GM23338 (cell line): ENCODE measurements around the gene TMEM43. TPM values are rescaled to one million over a fixed set of nuclear protein-coding genes. Genes with fewer than 3 reads are reported as not detected.
A peak's percentile ranks its signal among the peaks of the same experiment; 100 is the strongest.

ENCODE experiments used
- ATAC-seq: fragments of 200-7000 bp; cut with Tn5 transposase; 3 replicates; pipeline ENCODE4 v1.9.1; 2020
- DNase-seq: peaks from one replicate; pipeline ENCODE4 v3.0.0-alpha.2; 2015; ENCODE audit warnings: low spot score
- H2AFZ ChIP-seq: fragments of 200-600 bp; sonication (generic); 2 replicates; pipeline ENCODE4 v1.8.0; 2016; ENCODE audit warnings: antibody characterized with exemption, mild to moderate bottlenecking, moderate library complexity
- H3F3A ChIP-seq: fragments of 200-600 bp; sonication (generic); replicated peaks from 2 replicates; pipeline ENCODE4 v1.8.0; 2017; ENCODE audit warnings: antibody characterized with exemption, mixed run types, low read depth
- H3K27ac ChIP-seq: fragments of 200-600 bp; sonication (generic); 2 replicates; pipeline ENCODE4 v1.6.1; 2016; ENCODE audit warnings: low read depth
- H3K27me3 ChIP-seq: fragments of 200-600 bp; sonication (generic); 2 replicates; pipeline ENCODE4 v1.8.0; 2016; ENCODE audit warnings: mild to moderate bottlenecking, mixed run types, moderate library complexity; ENCODE audit not compliant: insufficient read depth
- H3K36me3 ChIP-seq: fragments of 200-600 bp; sonication (generic); 2 replicates; pipeline ENCODE4 v1.8.0; 2016; ENCODE audit warnings: mild to moderate bottlenecking; ENCODE audit not compliant: insufficient read depth
- H3K4me1 ChIP-seq: fragments of 200-600 bp; sonication (generic); 2 replicates; pipeline ENCODE4 v1.8.0; 2016; ENCODE audit warnings: mild to moderate bottlenecking, moderate library complexity; ENCODE audit not compliant: insufficient read depth
- H3K4me2 ChIP-seq: fragments of 200-600 bp; sonication (generic); 2 replicates; pipeline ENCODE4 v1.7.1; 2017; ENCODE audit warnings: mixed run types
- H3K4me3 ChIP-seq: fragments of 200-600 bp; sonication (generic); 2 replicates; pipeline ENCODE4 v1.6.1; 2016; ENCODE audit warnings: mixed run types
- H3K79me2 ChIP-seq: fragments of 200-600 bp; sonication (generic); replicated peaks from 2 replicates; pipeline ENCODE4 v1.8.0; 2017; ENCODE audit warnings: mild to moderate bottlenecking; ENCODE audit not compliant: insufficient read depth
- H3K9me2 ChIP-seq: fragments of 200-600 bp; sonication (generic); 2 replicates; pipeline ENCODE4 v1.8.0; 2017; ENCODE audit not compliant: insufficient read depth
- H4K20me1 ChIP-seq: fragments of 200-600 bp; sonication (generic); replicated peaks from 2 replicates; pipeline ENCODE4 v1.8.0; 2017; ENCODE audit warnings: mild to moderate bottlenecking; ENCODE audit not compliant: insufficient read depth
- H3K27ac Mint-ChIP-seq: 2 replicates; pipeline ENCODE4 v1.8.0; 2020; ENCODE audit warnings: inconsistent platforms, mild to moderate bottlenecking, moderate library complexity, mixed read lengths
- H3K27me3 Mint-ChIP-seq: 3 replicates; pipeline ENCODE4 v1.8.0; 2022; ENCODE audit warnings: low read depth, mild to moderate bottlenecking, moderate library complexity, mixed read lengths, inconsistent platforms; ENCODE audit not compliant: insufficient read depth, poor library complexity
- H3K36me3 Mint-ChIP-seq: 3 replicates; pipeline ENCODE4 v1.8.0; 2021; ENCODE audit warnings: low read depth, mild to moderate bottlenecking, inconsistent platforms, moderate library complexity, mixed read lengths
- H3K4me1 Mint-ChIP-seq: 3 replicates; pipeline ENCODE4 v1.8.0; 2020; ENCODE audit warnings: mild to moderate bottlenecking, inconsistent platforms, mixed read lengths
- H3K4me3 Mint-ChIP-seq: 3 replicates; pipeline ENCODE4 v1.8.0; 2021; ENCODE audit warnings: moderate library complexity, mild to moderate bottlenecking, inconsistent platforms, mixed read lengths
- H3K9me3 Mint-ChIP-seq: 3 replicates; pipeline ENCODE4 v1.8.0; 2020; ENCODE audit warnings: moderate library complexity, mild to moderate bottlenecking, inconsistent platforms, mixed read lengths
- EZH2 ChIP-seq: fragments of 200-600 bp; sonication (generic); IDR thresholded peaks from one replicate; pipeline ENCODE4 v1.8.0; 2017; ENCODE audit warnings: antibody characterized with exemption, mild to moderate bottlenecking, low read depth; ENCODE audit not compliant: unreplicated experiment
- EZH2phosphoT487 ChIP-seq: fragments of 200-600 bp; sonication (generic); IDR thresholded peaks from one replicate; pipeline ENCODE4 v1.8.1; 2018; ENCODE audit warnings: antibody characterized with exemption; ENCODE audit not compliant: unreplicated experiment
- JUNB ChIP-seq: IDR thresholded peaks from one replicate; pipeline ENCODE4 v1.6.1; 2016; ENCODE audit warnings: antibody characterized with exemption; ENCODE audit not compliant: unreplicated experiment
- NANOG ChIP-seq: IDR thresholded peaks from 2 replicates; pipeline ENCODE4 v1.6.1; 2016; ENCODE audit warnings: antibody characterized with exemption, borderline replicate concordance
- STAT1 ChIP-seq: IDR thresholded peaks from one replicate; pipeline ENCODE4 v1.6.1; 2016; ENCODE audit warnings: antibody characterized with exemption; ENCODE audit not compliant: unreplicated experiment
- ZNF114 ChIP-seq: fragments of 250-450 bp; sonication (Bioruptor Pico); IDR thresholded peaks from 2 replicates; pipeline ENCODE4 v1.5.0; 2020; ENCODE audit warnings: mild to moderate bottlenecking, moderate library complexity
- polyA plus RNA-seq: library from polyadenylated mRNA; unstranded; fragments of >200 nt; fragmentation: Nextera tagmentation; extraction: Ambion mirVana; gene quantifications from 2 replicates; pipeline ENCODE4 v1.2.1, GENCODE V29; 2016
- total RNA-seq: library from RNA; depleted of rRNA; stranded (reverse); fragments of >200 nt; shearing (Covaris generic); gene quantifications from 2 replicates; pipeline ENCODE4 v1.2.3, GENCODE V29; 2014
- TF ChIP-seq, protein P1 (sequence below): IDR thresholded peaks from one replicate; pipeline ENCODE4 v1.6.1; 2018; ENCODE audit warnings: antibody characterized with exemption; ENCODE audit not compliant: unreplicated experiment
- TF ChIP-seq, protein P2 (sequence below): fragments of 250-450 bp; sonication (Bioruptor Pico); IDR thresholded peaks from 2 replicates; pipeline ENCODE4 v1.5.0; 2020; ENCODE audit warnings: mild to moderate bottlenecking, moderate library complexity

Gene TMEM43
- total and polyA plus RNA-seq, 2 experiments from 2014 or later: 15.9 to 34.7 TPM

GRCh38 chr3:14141602-14142341, 16.9 kb downstream of the TMEM43 start (continued):
- TF ChIP-seq, protein P1, sequence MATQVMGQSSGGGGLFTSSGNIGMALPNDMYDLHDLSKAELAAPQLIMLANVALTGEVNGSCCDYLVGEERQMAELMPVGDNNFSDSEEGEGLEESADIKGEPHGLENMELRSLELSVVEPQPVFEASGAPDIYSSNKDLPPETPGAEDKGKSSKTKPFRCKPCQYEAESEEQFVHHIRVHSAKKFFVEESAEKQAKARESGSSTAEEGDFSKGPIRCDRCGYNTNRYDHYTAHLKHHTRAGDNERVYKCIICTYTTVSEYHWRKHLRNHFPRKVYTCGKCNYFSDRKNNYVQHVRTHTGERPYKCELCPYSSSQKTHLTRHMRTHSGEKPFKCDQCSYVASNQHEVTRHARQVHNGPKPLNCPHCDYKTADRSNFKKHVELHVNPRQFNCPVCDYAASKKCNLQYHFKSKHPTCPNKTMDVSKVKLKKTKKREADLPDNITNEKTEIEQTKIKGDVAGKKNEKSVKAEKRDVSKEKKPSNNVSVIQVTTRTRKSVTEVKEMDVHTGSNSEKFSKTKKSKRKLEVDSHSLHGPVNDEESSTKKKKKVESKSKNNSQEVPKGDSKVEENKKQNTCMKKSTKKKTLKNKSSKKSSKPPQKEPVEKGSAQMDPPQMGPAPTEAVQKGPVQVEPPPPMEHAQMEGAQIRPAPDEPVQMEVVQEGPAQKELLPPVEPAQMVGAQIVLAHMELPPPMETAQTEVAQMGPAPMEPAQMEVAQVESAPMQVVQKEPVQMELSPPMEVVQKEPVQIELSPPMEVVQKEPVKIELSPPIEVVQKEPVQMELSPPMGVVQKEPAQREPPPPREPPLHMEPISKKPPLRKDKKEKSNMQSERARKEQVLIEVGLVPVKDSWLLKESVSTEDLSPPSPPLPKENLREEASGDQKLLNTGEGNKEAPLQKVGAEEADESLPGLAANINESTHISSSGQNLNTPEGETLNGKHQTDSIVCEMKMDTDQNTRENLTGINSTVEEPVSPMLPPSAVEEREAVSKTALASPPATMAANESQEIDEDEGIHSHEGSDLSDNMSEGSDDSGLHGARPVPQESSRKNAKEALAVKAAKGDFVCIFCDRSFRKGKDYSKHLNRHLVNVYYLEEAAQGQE: no peak
- no peak for TF ChIP-seq EZH2phosphoT487
- TF ChIP-seq STAT1: no peak
- TF ChIP-seq ZNF114 (CRISPR knock-in tag): no peak

GRCh38 chr3:14142567-14143270, 17.9 kb downstream of the TMEM43 start:
- Histone ChIP-seq H2AFZ (no peak overlapping the region), H4K20me1 (no peaks in the 10 kb centered on the region), H3K4me2 (no peak overlapping the region), H3K27me3 (no peaks in the 10 kb centered on the region), H3K36me3 (no peaks in the 10 kb centered on the region; the same call in 1 of the 2 replicates), H3F3A (no peaks in the 10 kb centered on the region), H3K4me1 (peaks cover 4% of the 10 kb centered on the region; the same call in 1 of the 2 replicates), H3K79me2 (no peaks in the 10 kb centered on the region), H3K27ac (peak overlapping the region; percentile 29; the same call in 1 of the 2 replicates), H3K4me3 (no peak overlapping the region), H3K9me2 (no peaks in the 10 kb centered on the region)
- DNase-seq: no peak
- H3K4me1 Mint-ChIP-seq: peaks cover 20% of the 10 kb centered on the region
- no peak overlapping the region for H3K27ac Mint-ChIP-seq
- H3K27me3 Mint-ChIP-seq: peaks cover 9% of the 10 kb centered on the region
- H3K4me3 Mint-ChIP-seq: no peak overlapping the region
- H3K9me3 Mint-ChIP-seq: no peaks in the 10 kb centered on the region
- H3K36me3 Mint-ChIP-seq: peaks cover 47% of the 10 kb centered on the region
- ATAC-seq: no peak
- TF ChIP-seq ZNF114 (CRISPR knock-in tag) (no peak), JUNB (no peak), EZH2 (no peak), STAT1 (no peak), NANOG (no peak)
- TF ChIP-seq, protein P1: no peak
- TF ChIP-seq, protein P2, sequence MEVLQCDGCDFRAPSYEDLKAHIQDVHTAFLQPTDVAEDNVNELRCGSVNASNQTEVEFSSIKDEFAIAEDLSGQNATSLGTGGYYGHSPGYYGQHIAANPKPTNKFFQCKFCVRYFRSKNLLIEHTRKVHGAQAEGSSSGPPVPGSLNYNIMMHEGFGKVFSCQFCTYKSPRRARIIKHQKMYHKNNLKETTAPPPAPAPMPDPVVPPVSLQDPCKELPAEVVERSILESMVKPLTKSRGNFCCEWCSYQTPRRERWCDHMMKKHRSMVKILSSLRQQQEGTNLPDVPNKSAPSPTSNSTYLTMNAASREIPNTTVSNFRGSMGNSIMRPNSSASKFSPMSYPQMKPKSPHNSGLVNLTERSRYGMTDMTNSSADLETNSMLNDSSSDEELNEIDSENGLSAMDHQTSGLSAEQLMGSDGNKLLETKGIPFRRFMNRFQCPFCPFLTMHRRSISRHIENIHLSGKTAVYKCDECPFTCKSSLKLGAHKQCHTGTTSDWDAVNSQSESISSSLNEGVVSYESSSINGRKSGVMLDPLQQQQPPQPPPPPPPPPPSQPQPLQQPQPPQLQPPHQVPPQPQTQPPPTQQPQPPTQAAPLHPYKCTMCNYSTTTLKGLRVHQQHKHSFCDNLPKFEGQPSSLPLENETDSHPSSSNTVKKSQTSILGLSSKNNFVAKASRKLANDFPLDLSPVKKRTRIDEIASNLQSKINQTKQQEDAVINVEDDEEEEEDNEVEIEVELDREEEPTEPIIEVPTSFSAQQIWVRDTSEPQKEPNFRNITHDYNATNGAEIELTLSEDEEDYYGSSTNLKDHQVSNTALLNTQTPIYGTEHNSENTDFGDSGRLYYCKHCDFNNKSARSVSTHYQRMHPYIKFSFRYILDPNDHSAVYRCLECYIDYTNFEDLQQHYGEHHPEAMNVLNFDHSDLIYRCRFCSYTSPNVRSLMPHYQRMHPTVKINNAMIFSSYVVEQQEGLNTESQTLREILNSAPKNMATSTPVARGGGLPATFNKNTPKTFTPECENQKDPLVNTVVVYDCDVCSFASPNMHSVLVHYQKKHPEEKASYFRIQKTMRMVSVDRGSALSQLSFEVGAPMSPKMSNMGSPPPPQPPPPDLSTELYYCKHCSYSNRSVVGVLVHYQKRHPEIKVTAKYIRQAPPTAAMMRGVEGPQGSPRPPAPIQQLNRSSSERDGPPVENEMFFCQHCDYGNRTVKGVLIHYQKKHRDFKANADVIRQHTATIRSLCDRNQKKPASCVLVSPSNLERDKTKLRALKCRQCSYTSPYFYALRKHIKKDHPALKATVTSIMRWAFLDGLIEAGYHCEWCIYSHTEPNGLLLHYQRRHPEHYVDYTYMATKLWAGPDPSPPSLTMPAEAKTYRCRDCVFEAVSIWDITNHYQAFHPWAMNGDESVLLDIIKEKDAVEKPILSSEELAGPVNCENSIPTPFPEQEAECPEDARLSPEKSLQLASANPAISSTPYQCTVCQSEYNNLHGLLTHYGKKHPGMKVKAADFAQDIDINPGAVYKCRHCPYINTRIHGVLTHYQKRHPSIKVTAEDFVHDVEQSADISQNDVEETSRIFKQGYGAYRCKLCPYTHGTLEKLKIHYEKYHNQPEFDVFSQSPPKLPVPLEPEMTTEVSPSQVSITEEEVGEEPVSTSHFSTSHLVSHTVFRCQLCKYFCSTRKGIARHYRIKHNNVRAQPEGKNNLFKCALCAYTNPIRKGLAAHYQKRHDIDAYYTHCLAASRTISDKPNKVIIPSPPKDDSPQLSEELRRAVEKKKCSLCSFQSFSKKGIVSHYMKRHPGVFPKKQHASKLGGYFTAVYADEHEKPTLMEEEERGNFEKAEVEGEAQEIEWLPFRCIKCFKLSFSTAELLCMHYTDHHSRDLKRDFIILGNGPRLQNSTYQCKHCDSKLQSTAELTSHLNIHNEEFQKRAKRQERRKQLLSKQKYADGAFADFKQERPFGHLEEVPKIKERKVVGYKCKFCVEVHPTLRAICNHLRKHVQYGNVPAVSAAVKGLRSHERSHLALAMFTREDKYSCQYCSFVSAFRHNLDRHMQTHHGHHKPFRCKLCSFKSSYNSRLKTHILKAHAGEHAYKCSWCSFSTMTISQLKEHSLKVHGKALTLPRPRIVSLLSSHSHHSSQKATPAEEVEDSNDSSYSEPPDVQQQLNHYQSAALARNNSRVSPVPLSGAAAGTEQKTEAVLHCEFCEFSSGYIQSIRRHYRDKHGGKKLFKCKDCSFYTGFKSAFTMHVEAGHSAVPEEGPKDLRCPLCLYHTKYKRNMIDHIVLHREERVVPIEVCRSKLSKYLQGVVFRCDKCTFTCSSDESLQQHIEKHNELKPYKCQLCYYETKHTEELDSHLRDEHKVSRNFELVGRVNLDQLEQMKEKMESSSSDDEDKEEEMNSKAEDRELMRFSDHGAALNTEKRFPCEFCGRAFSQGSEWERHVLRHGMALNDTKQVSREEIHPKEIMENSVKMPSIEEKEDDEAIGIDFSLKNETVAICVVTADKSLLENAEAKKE (CRISPR knock-in tag): no peak
